Suprapubic skin (tissue), 4 donors: ENCODE data around the gene HNMT. TPM values are rescaled to one million over a fixed set of nuclear protein-coding genes. Genes with fewer than 3 reads are reported as not detected.

Experiments used
- DNase-seq, 2 donors: peaks; one replicate each; pipeline ENCODE4 v3.0.0-alpha.2; 2019; ENCODE audit warnings: low spot score in 2 of 2
- H3K27ac ChIP-seq: fragments of 200-600 bp; sonication (generic); one replicate; pipeline ENCODE4 v1.5.1; 2019
- H3K27me3 ChIP-seq: fragments of 200-600 bp; sonication (generic); one replicate; pipeline ENCODE4 v1.5.1; 2019
- H3K36me3 ChIP-seq: fragments of 200-600 bp; sonication (generic); one replicate; pipeline ENCODE4 v1.5.1; 2019
- H3K4me1 ChIP-seq: fragments of 200-600 bp; sonication (generic); one replicate; pipeline ENCODE4 v1.5.1; 2019
- H3K4me3 ChIP-seq: fragments of 200-600 bp; sonication (generic); one replicate; pipeline ENCODE4 v1.5.1; 2019; ENCODE audit warnings: mild to moderate bottlenecking
- H3K9me3 ChIP-seq: fragments of 200-600 bp; sonication (generic); one replicate; pipeline ENCODE4 v1.5.1; 2019
- CTCF ChIP-seq, 2 donors: fragments of 200-600 bp in 1 of 2; fragments of 450-650 bp in 1 of 2; sonication (generic) in 1 of 2; IDR thresholded peaks; one replicate each; pipeline ENCODE4 v1.5.1; 2016 to 2019; ENCODE audit warnings: antibody characterized with exemption in 2 of 2, mild to moderate bottlenecking in 1 of 2, moderate library complexity in 1 of 2
- EP300 ChIP-seq: sonication (generic); formaldehyde crosslinking; IDR thresholded peaks from one replicate; pipeline ENCODE4 v1.6.1; 2017; ENCODE audit warnings: antibody characterized with exemption
- POLR2A ChIP-seq, 2 donors: fragments of 450-650 bp; IDR thresholded peaks; one replicate each; pipeline ENCODE4 v1.6.1; 2017; ENCODE audit warnings: antibody characterized with exemption in 2 of 2, mild to moderate bottlenecking in 2 of 2, moderate library complexity in 2 of 2
- POLR2AphosphoS5 ChIP-seq, 3 donors: sonication (generic); formaldehyde crosslinking; IDR thresholded peaks; one replicate each; pipeline ENCODE4 v1.6.1; 2017; ENCODE audit warnings: antibody characterized with exemption in 3 of 3
- WGBS: methylation state at CpG from one replicate; pipeline ENCODE4 v1.1.5; 2018; 5-methylcytosine and 5-hydroxymethylcytosine counted together
- total RNA-seq, 4 donors: library from RNA; depleted of rRNA; stranded (reverse); fragments of >200 nt; gene quantifications; one replicate each; pipeline ENCODE4 v1.1.0, GENCODE V29; 2016

HNMT gene
- total RNA-seq, 4 donors from 2014 or later, result 16.7 to 28.5 (median 19.9) TPM

DNA sequence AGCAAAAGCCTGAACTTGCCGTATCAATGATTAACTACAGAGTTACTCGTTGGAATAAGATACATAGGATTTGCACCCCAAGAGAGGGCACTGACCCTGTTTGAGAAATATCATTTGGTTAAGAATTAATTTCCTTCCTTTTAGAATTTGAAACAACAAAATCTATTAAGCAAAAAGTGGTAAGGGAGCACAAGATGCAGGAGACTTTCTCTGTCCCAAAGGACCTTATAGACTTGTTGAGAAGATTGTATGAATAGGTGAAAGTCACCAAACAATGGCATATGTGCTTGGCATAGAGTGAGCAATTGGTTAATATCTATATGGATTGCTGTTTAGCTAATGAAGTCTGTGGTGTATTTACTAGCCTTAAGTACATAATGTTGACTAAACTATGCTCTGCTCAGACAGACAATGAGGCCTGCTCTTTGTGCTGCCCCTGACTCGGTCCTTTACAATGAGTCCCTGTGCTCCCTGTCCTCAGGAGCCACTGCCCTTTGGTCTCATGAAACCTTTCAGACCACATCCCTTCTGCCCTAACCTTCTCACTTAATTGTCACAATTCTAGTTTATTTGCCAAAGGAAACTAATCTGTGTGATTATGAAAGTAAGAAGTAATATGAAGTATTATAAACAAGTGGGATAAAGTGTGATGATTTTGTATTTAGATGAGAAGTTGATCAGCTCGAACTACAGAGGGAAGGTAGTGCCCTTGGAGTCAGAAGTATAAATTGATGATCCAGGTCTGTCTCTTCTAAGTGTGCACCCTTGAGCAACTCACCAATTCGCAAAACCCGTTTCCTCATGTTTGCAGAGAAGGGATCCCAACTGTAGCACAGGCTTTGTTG lies 21.2 kb upstream of the HNMT start:
- Histone ChIP-seq H3K27ac (no peak overlapping the region), H3K4me1 (no peaks in the 10 kb centered on the region), H3K36me3 (no peaks in the 10 kb centered on the region), H3K4me3 (no peak overlapping the region), H3K9me3 (no peaks in the 10 kb centered on the region), H3K27me3 (no peaks in the 10 kb centered on the region)
- 86% methylated on average over 6 of the region's 6 CpGs for WGBS
- no peak for DNase-seq
- TF ChIP-seq EP300 (no peak), POLR2AphosphoS5 (IDR thresholded peaks at IDR 0.05) (no peak), CTCF (IDR thresholded peaks at IDR 0.05) (no peak), POLR2A (IDR thresholded peaks at IDR 0.05) (no peak)

- whole genome bisulfite sequencing, result 98% methylated on average over 2 of the region's 2 CpGs
- no peak for DNase-seq
Measured at GRCh38 chr2:137943678-137944347, 20.5 kb upstream of the HNMT start.

DNA sequence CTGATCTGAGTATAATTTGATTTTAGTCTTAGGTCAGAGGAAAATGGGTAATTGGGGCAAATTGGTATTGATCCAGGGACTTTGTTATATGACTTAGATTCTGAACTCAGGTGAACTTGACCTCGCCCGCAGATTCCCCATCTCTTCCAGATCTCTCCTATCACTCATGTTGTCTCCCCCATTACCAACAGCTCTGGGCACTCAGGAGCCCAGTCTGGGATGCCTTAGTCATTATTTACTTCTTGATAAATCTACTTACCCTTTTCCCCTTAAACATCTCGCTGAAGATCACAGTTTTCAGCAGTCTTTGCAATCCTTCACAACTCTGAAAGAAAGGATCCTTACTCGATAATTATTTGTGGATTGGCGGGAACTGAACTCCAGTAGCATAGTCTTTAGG lies 19.6 kb upstream of the HNMT start:
- Histone ChIP-seq H3K4me3 (no peak overlapping the region), H3K27me3 (no peaks in the 10 kb centered on the region), H3K27ac (no peak overlapping the region), H3K36me3 (no peaks in the 10 kb centered on the region), H3K4me1 (no peaks in the 10 kb centered on the region), H3K9me3 (no peaks in the 10 kb centered on the region)
- no peak for DNase-seq
- 68% methylated on average over 5 of the region's 5 CpGs for WGBS
- no peak for TF ChIP-seq CTCF (IDR thresholded peaks at IDR 0.05)
- no peak for TF ChIP-seq POLR2A (IDR thresholded peaks at IDR 0.05)
- TF ChIP-seq POLR2AphosphoS5 (IDR thresholded peaks at IDR 0.05), result no peak
- no peak for TF ChIP-seq EP300

More at GRCh38 chr2:137943678-137944347, 20.5 kb upstream of the HNMT start:
- Histone ChIP-seq H3K4me1 (no peaks in the 10 kb centered on the region), H3K36me3 (no peaks in the 10 kb centered on the region), H3K9me3 (no peaks in the 10 kb centered on the region), H3K27ac (no peak overlapping the region), H3K4me3 (no peak overlapping the region), H3K27me3 (no peaks in the 10 kb centered on the region)
- TF ChIP-seq POLR2AphosphoS5 (IDR thresholded peaks at IDR 0.05) (no peak), CTCF (IDR thresholded peaks at IDR 0.05) (no peak), EP300 (no peak), POLR2A (IDR thresholded peaks at IDR 0.05) (no peak)

DNA sequence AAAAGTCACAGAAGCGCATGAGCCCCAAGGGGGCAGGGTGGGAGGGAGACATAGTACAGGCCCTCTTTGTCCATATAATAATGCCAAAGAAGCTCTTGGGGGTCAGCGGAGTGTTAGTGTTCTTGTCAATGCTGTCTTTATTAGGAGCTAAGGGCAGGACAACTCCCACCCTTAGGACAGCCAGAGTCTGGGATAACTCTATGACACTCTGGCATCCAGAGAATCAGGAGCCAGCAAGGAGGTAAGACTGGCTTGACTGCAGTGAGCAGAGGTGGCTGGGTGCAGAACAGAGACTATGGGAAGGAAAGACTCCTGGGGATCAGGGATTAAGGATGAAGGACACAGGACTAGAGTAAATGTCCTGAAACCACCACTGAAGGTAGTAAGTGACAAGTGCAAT lies 19.0 kb upstream of the HNMT start:
- H3K4me1 ChIP-seq, result no peaks in the 10 kb centered on the region
- H3K27me3 ChIP-seq, result no peaks in the 10 kb centered on the region
- no peaks in the 10 kb centered on the region for H3K9me3 ChIP-seq
- 61% methylated on average over 2 of the region's 2 CpGs for WGBS
- H3K36me3 ChIP-seq, result no peaks in the 10 kb centered on the region
- no peak overlapping the region for H3K27ac ChIP-seq
- no peak for DNase-seq
- no peak overlapping the region for H3K4me3 ChIP-seq
- TF ChIP-seq POLR2AphosphoS5 (IDR thresholded peaks at IDR 0.05), result no peak
- TF ChIP-seq CTCF (IDR thresholded peaks at IDR 0.05), result no peak
- TF ChIP-seq POLR2A (IDR thresholded peaks at IDR 0.05), result no peak
- no peak for TF ChIP-seq EP300

DNA sequence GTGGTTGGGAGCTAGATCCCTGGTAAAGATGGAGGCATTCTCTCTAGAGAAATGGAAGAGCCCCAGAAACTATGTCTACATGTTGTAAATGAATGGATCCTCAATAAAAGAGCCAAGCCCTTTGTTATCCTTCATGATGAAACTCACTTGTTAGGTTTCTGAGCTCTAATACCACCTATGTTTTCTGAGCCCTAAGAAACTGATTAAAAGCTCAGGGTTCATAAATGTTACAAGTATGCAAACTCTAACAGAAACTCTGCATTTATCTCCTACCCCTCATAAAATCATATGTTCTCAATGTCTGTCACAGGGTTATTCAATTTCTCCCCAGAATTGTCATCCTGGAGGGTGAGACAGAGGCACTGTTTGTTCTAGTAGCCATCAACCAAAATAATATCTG lies 18.0 kb upstream of the HNMT start:
- Histone ChIP-seq H3K9me3 (no peaks in the 10 kb centered on the region), H3K4me1 (no peaks in the 10 kb centered on the region), H3K4me3 (no peak overlapping the region), H3K36me3 (no peaks in the 10 kb centered on the region), H3K27ac (no peak overlapping the region), H3K27me3 (no peaks in the 10 kb centered on the region)
- TF ChIP-seq EP300 (no peak), POLR2AphosphoS5 (IDR thresholded peaks at IDR 0.05) (no peak), POLR2A (IDR thresholded peaks at IDR 0.05) (no peak), CTCF (IDR thresholded peaks at IDR 0.05) (no peak)
- no peak for DNase-seq
